H1 (cell line): ENCODE data around the gene CHST1. TPM values are rescaled to one million over a fixed set of nuclear protein-coding genes. Genes with fewer than 3 reads are reported as not detected.
A peak's percentile ranks its signal among the peaks of the same experiment; 100 is the strongest.

ENCODE experiments used
- CTCF ChIA-PET: fragments of 300-600 bp; sonication (Branson Sonifier 250); formaldehyde crosslinking; loops from one replicate; lab custom pipeline; 2021; ENCODE audit not compliant: partially characterized antibody; lab: Charles Lee
- POLR2A ChIA-PET: fragments of 300-600 bp; sonication (Branson Sonifier 250); formaldehyde crosslinking; loops from one replicate; lab custom pipeline; 2021; ENCODE audit warnings: inconsistent platforms; ENCODE audit not compliant: partially characterized antibody; lab: Charles Lee
- DNase-seq, 2 experiments: peaks; one replicate each; pipeline versions ENCODE4 v3.0.0 to v3.0.0-alpha.2; 2010 to 2022; ENCODE audit warnings: low spot score in 2 of 2, low read depth in 1 of 2, mixed read lengths in 1 of 2
- FAIRE-seq: peaks from 2 replicates; lab custom pipeline; 2011; peaks lifted over from hg19 to GRCh38; lab: Jason Lieb, UNC
- H2AFZ ChIP-seq: 2 replicates; pipeline ENCODE4 v1.8.1; 2012; ENCODE audit warnings: low read length, inconsistent platforms
- H2AK5ac ChIP-seq: 2 replicates; pipeline ENCODE4 v1.6.1; 2013; ENCODE audit warnings: low read depth, low read length
- H2BK120ac ChIP-seq: replicated peaks from 2 replicates; pipeline ENCODE3; 2013; ENCODE audit warnings: low read depth, low read length, inconsistent platforms
- H2BK12ac ChIP-seq: 2 replicates; pipeline ENCODE4 v1.6.1; 2013; ENCODE audit warnings: low read depth, low read length
- H2BK15ac ChIP-seq: 2 replicates; pipeline ENCODE4 v1.6.1; 2013; ENCODE audit warnings: low read length
- H2BK20ac ChIP-seq: 2 replicates; pipeline ENCODE4 v1.6.1; 2013; ENCODE audit warnings: low read length
- H2BK5ac ChIP-seq: 2 replicates; pipeline ENCODE4 v1.6.1; 2013; ENCODE audit warnings: low read depth, low read length
- H3K14ac ChIP-seq: 2 replicates; pipeline ENCODE4 v1.6.1; 2013; ENCODE audit warnings: inconsistent platforms; ENCODE audit not compliant: insufficient read length
- H3K18ac ChIP-seq: 2 replicates; pipeline ENCODE4 v1.6.1; 2013; ENCODE audit warnings: low read length; ENCODE audit errors: extremely low read depth
- H3K23ac ChIP-seq: 2 replicates; pipeline ENCODE4 v1.6.1; 2013; ENCODE audit warnings: inconsistent platforms; ENCODE audit not compliant: insufficient read length
- H3K23me2 ChIP-seq: 2 replicates; pipeline ENCODE4 v1.6.1; 2013; ENCODE audit warnings: low read depth, low read length
- H3K27ac ChIP-seq: 2 replicates; pipeline ENCODE4 v1.6.1; 2011; ENCODE audit warnings: low read depth, low read length, inconsistent platforms
- H3K27me3 ChIP-seq, 4 experiments: replicated peaks in 1 of 4; 1 replicate in 1 of 4; 2 replicates in 3 of 4; pipeline versions ENCODE4 v1.6.1 to v1.8.1; 2011 to 2013; ENCODE audit warnings: low read length in 3 of 4, mild to moderate bottlenecking in 3 of 4, inconsistent platforms in 2 of 4, mixed read lengths in 2 of 4, moderate library complexity in 1 of 4; ENCODE audit not compliant: control insufficient read depth in 3 of 4, insufficient read depth in 3 of 4; ENCODE audit errors: extremely low read depth in 1 of 4
- H3K36me3 ChIP-seq, 4 experiments: 2 replicates each; pipeline versions ENCODE4 v1.6.1 to v1.8.1; 2011 to 2013; ENCODE audit warnings: mild to moderate bottlenecking in 4 of 4, low read length in 3 of 4, moderate library complexity in 2 of 4, control low read depth in 1 of 4, inconsistent platforms in 1 of 4; ENCODE audit not compliant: insufficient read depth in 4 of 4, control insufficient read depth in 2 of 4
- H3K4ac ChIP-seq: replicated peaks from 2 replicates; pipeline ENCODE3; 2013; ENCODE audit warnings: low read length, low read depth, mixed read lengths, inconsistent platforms; ENCODE audit not compliant: insufficient read length
- H3K4me1 ChIP-seq, 4 experiments: replicated peaks in 1 of 4; 1 replicate in 1 of 4; 2 replicates in 3 of 4; pipeline versions ENCODE4 v1.6.1 to v1.8.1; 2011 to 2013; ENCODE audit warnings: low read length in 3 of 4, inconsistent platforms in 2 of 4, mixed read lengths in 1 of 4; ENCODE audit not compliant: insufficient read depth in 4 of 4, control insufficient read depth in 3 of 4
- H3K4me2 ChIP-seq, 2 experiments: 2 replicates each; pipeline versions ENCODE4 v1.6.1 to v1.8.1; 2011 to 2013; ENCODE audit warnings: low read depth in 2 of 2, low read length in 2 of 2, control low read depth in 1 of 2, inconsistent platforms in 1 of 2, mild to moderate bottlenecking in 1 of 2; ENCODE audit not compliant: insufficient read depth in 1 of 2
- H3K4me3 ChIP-seq, 4 experiments: fragments of 200-600, 300-600 bp in 1 of 4; sonication (generic), shearing (Covaris generic), sonication (Bioruptor Twin) in 1 of 4; 2 replicates each; pipeline versions ENCODE4 v1.5.1 to v1.8.1; 2011 to 2016; ENCODE audit warnings: low read length in 4 of 4, low read depth in 3 of 4, control low read depth in 2 of 4, inconsistent platforms in 2 of 4, mild to moderate bottlenecking in 2 of 4, mixed read lengths in 1 of 4, moderate library complexity in 1 of 4; ENCODE audit not compliant: insufficient read depth in 2 of 4; ENCODE audit errors: extremely low read depth in 1 of 4
- H3K56ac ChIP-seq: replicated peaks from 2 replicates; pipeline ENCODE3; 2013; ENCODE audit warnings: low read depth, mild to moderate bottlenecking, mixed read lengths, low read length, inconsistent platforms; ENCODE audit not compliant: insufficient read length
- H3K79me1 ChIP-seq: 2 replicates; pipeline ENCODE4 v1.6.1; 2013; ENCODE audit warnings: low read depth, low read length, control low read depth
- H3K79me2 ChIP-seq, 2 experiments: 2 replicates each; pipeline versions ENCODE4 v1.6.1 to v1.8.1; 2012 to 2013; ENCODE audit warnings: low read length in 2 of 2, mild to moderate bottlenecking in 2 of 2, inconsistent platforms in 1 of 2; ENCODE audit not compliant: insufficient read depth in 2 of 2, control insufficient read depth in 1 of 2
- H3K9ac ChIP-seq, 4 experiments: replicated peaks in 1 of 4; 1 replicate in 1 of 4; 2 replicates in 3 of 4; pipeline versions ENCODE4 v1.6.1 to v1.8.1; 2011 to 2013; ENCODE audit warnings: low read depth in 3 of 4, low read length in 3 of 4, control low read depth in 2 of 4, mild to moderate bottlenecking in 2 of 4, moderate library complexity in 2 of 4, inconsistent platforms in 1 of 4; ENCODE audit errors: extremely low read depth in 1 of 4
- H3K9me3 ChIP-seq, 2 experiments: 2 replicates each; pipeline versions ENCODE4 v1.6.1 to v1.8.1; 2012 to 2013; ENCODE audit warnings: mild to moderate bottlenecking in 2 of 2, moderate library complexity in 2 of 2, control low read depth in 1 of 2, inconsistent platforms in 1 of 2, low read depth in 1 of 2, low read length in 1 of 2, mixed read lengths in 1 of 2; ENCODE audit not compliant: insufficient read depth in 2 of 2
- H4K20me1 ChIP-seq, 2 experiments: replicated peaks in 1 of 2; 2 replicates each; pipeline versions ENCODE3 to v1.8.1; 2011 to 2013; ENCODE audit warnings: inconsistent platforms in 2 of 2, low read length in 2 of 2, mild to moderate bottlenecking in 1 of 2; ENCODE audit not compliant: insufficient read depth in 2 of 2, control insufficient read depth in 1 of 2
- H4K5ac ChIP-seq: 2 replicates; pipeline ENCODE4 v1.6.1; 2013; ENCODE audit warnings: low read length, low read depth, mixed read lengths, inconsistent platforms; ENCODE audit not compliant: insufficient read length
- H4K8ac ChIP-seq: 2 replicates; pipeline ENCODE4 v1.8.0; 2013; ENCODE audit warnings: mild to moderate bottlenecking, moderate library complexity, low read length, inconsistent platforms; ENCODE audit not compliant: insufficient read depth; ENCODE audit errors: extremely low read depth
- H4K91ac ChIP-seq: replicated peaks from 2 replicates; pipeline ENCODE3; 2013; ENCODE audit warnings: low read length, mixed read lengths, inconsistent platforms; ENCODE audit not compliant: insufficient read length
- RAD21 ChIP-seq, 2 experiments: IDR thresholded peaks in 1 of 2; conservative IDR thresholded peaks in 1 of 2; 2 replicates each; pipeline ENCODE4 v1.6.1; 2011; ENCODE audit warnings: low read depth in 2 of 2, low read length in 2 of 2, improper control_type of control experiment in 1 of 2, inconsistent platforms in 1 of 2, mild to moderate bottlenecking in 1 of 2, moderate library complexity in 1 of 2
- WGBS, 2 experiments: shearing (Covaris generic) in 1 of 2; methylation state at CpG; one replicate each; pipeline versions ENCODE4 v1.1.6 to v1.1.7; 2013 to 2015; ENCODE audit warnings: low lambda C conversion rate in 2 of 2, mixed read lengths in 2 of 2, inconsistent platforms in 1 of 2, low coverage in 1 of 2, missing lambda C conversion rate in 1 of 2; ENCODE audit not compliant: insufficient replicate concordance in 2 of 2, insufficient coverage in 1 of 2, insufficient read length in 1 of 2; ENCODE audit errors: extremely low coverage in 1 of 2, missing lambda C conversion rate in 1 of 2; 5-methylcytosine and 5-hydroxymethylcytosine counted together
- polyA plus RNA-seq, 7 experiments: library from polyadenylated mRNA; depleted of rRNA in 3 of 7; stranded (reverse) in 5 of 7; unstranded in 2 of 7; fragments of >200 nt in 5 of 7; fragments of 200-250 nt in 2 of 7; gene quantifications; 1 replicate in 5 of 7; 2 replicates in 1 of 7; 4 replicates in 1 of 7; pipeline versions ENCODE4 v1.2.1 to v1.2.3, GENCODE V29; 2011 to 2013; ENCODE audit warnings: missing spikeins in 2 of 7, mixed read lengths in 2 of 7
- total RNA-seq: library from RNA; stranded (reverse); fragmentation: NEBNext Ultra II Directional; extraction: Animal tissue kit (Norgen Biotek cat#: 25700); gene quantifications from 2 replicates; pipeline ENCODE4 v1.2.1, GENCODE V29; 2021
- TF ChIP-seq, protein P1 (sequence below): IDR thresholded peaks from 2 replicates; pipeline ENCODE4 v1.6.1; 2012; ENCODE audit warnings: inconsistent platforms
- TF ChIP-seq, protein P2 (sequence below), 3 experiments: IDR thresholded peaks; 1 replicate in 2 of 3; 2 replicates in 1 of 3; pipeline versions ENCODE4 v1.5.1 to v1.6.1; 2011; ENCODE audit warnings: low read length in 3 of 3, mild to moderate bottlenecking in 3 of 3, inconsistent platforms in 2 of 3, low read depth in 1 of 3, moderate library complexity in 1 of 3; ENCODE audit not compliant: insufficient read depth in 1 of 3; ENCODE audit errors: control extremely low read depth in 1 of 3

Gene CHST1
- total and polyA plus RNA-seq, 2 of the 8 experiments (the other 6 are each of a cell fraction or from before 2014, with no cell fraction given), result 1.6 to 3.8 TPM

DNA sequence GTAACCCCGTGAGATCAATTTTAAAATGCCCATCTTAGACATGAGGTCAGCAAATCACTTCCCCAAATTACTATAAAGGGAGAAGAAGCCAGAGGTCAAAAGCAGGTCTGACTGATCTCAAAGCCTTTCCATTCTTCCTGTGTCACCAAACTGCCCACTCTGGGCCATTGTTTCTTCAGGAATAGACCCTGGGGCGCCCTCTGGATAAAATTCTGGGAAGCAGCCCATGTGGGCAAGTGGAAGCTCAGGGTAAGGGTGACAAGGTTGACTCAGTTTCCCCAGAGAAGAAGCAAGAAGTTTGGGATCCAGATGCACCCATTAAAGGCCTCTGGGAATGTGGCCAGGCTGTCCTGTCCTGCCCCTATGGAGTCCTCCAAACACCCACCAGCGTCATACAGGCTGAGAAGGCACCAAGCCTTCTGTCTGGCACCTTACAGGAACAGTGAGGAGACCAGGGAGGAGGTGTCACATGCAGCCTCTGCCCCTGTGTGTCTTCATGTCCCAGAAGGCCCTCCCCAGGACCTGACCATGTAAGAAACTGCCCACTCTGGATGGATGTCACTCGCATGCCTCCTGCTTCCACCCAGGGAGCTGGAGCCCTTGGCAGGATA, 50.1 kb downstream of the CHST1 start:
- H3K56ac ChIP-seq, result no peak overlapping the region
- no peak overlapping the region for H2BK5ac ChIP-seq
- H3K4me3 ChIP-seq, result no peak overlapping the region
- H3K9ac ChIP-seq, result no peak overlapping the region
- H3K4me2 ChIP-seq, result no peak overlapping the region
- no peak overlapping the region for H2AFZ ChIP-seq
- H3K9me3 ChIP-seq, result no peaks in the 10 kb centered on the region
- no peak overlapping the region for H3K18ac ChIP-seq
- H3K36me3 ChIP-seq, result no peaks in the 10 kb centered on the region
- H3K23ac ChIP-seq, result no peak overlapping the region
- CTCF ChIA-PET, result interaction anchor here (0.6 to 2.0 kb wide), 12 partner anchors 9 to 244 kb away, joined by 3 to 6 read pairs (median 3); no protein-coding TSS in a partner anchor
- no peak overlapping the region for H2BK12ac ChIP-seq
- no peaks in the 10 kb centered on the region for H3K79me1 ChIP-seq
- H2BK15ac ChIP-seq, result no peak overlapping the region
- H3K14ac ChIP-seq, result no peak overlapping the region
- H3K27me3 ChIP-seq, result no peaks in the 10 kb centered on the region
- H3K79me2 ChIP-seq, result no peaks in the 10 kb centered on the region
- WGBS, 2 experiments, result 66% methylated on average over 4 of the region's 4 CpGs; no CpG with 5 or more reads in 1 of the 2 experiments
- H4K8ac ChIP-seq, result no peak overlapping the region
- H3K23me2 ChIP-seq, result no peaks in the 10 kb centered on the region
- H2AK5ac ChIP-seq, result no peak overlapping the region
- DNase-seq (peak in 1 of 2 experiments; percentile 44), FAIRE-seq (no peak)
- H4K5ac ChIP-seq, result no peak overlapping the region
- TF ChIP-seq, protein P1, sequence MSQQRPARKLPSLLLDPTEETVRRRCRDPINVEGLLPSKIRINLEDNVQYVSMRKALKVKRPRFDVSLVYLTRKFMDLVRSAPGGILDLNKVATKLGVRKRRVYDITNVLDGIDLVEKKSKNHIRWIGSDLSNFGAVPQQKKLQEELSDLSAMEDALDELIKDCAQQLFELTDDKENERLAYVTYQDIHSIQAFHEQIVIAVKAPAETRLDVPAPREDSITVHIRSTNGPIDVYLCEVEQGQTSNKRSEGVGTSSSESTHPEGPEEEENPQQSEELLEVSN, result no peak
- TF ChIP-seq RAD21 (IDR thresholded peaks at IDR 0.05 in 1 of 2, conservative IDR thresholded peaks at IDR 0.05 in 1 of 2; ENCODE audit: low read depth in 2 of 2, low read length in 2 of 2), result peak; percentile 45 to 66; a peak in 3 of 4 replicates
- TF ChIP-seq, protein P2, sequence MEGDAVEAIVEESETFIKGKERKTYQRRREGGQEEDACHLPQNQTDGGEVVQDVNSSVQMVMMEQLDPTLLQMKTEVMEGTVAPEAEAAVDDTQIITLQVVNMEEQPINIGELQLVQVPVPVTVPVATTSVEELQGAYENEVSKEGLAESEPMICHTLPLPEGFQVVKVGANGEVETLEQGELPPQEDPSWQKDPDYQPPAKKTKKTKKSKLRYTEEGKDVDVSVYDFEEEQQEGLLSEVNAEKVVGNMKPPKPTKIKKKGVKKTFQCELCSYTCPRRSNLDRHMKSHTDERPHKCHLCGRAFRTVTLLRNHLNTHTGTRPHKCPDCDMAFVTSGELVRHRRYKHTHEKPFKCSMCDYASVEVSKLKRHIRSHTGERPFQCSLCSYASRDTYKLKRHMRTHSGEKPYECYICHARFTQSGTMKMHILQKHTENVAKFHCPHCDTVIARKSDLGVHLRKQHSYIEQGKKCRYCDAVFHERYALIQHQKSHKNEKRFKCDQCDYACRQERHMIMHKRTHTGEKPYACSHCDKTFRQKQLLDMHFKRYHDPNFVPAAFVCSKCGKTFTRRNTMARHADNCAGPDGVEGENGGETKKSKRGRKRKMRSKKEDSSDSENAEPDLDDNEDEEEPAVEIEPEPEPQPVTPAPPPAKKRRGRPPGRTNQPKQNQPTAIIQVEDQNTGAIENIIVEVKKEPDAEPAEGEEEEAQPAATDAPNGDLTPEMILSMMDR (IDR thresholded peaks at IDR 0.05; ENCODE audit: control extremely low read depth in 1 of 3, insufficient read depth in 1 of 3, low read depth in 1 of 3, low read length in 3 of 3), result peak; percentile 2 to 39 (median 18)
- POLR2A ChIA-PET, result no interaction called here
- H4K91ac ChIP-seq, result no peak overlapping the region
- no peaks in the 10 kb centered on the region for H4K20me1 ChIP-seq
- no peak overlapping the region for H2BK20ac ChIP-seq
- no peaks in the 10 kb centered on the region for H3K4me1 ChIP-seq
- H2BK120ac ChIP-seq, result no peak overlapping the region
- no peak overlapping the region for H3K4ac ChIP-seq
- no peak overlapping the region for H3K27ac ChIP-seq
